HCT116 (cell line): ENCODE data around the gene SPATA19.

ENCODE experiments used
- EZH2 ChIP-seq: fragments of 200-600 bp; sonication (generic); IDR thresholded peaks from 2 replicates; pipeline ENCODE4 v1.6.1; 2017; ENCODE audit warnings: antibody characterized with exemption, mixed run types
- EZH2phosphoT487 ChIP-seq: fragments of 200-600 bp; IDR thresholded peaks from 2 replicates; pipeline ENCODE4 v1.6.1; 2018; ENCODE audit warnings: antibody characterized with exemption, borderline replicate concordance
- JUND ChIP-seq: IDR thresholded peaks from 2 replicates; pipeline ENCODE4 v1.6.1; 2012
- POLR2A ChIP-seq: IDR thresholded peaks from 2 replicates; pipeline ENCODE4 v1.7.0; 2011; ENCODE audit warnings: borderline replicate concordance; ENCODE audit not compliant: insufficient read depth, insufficient read length; ENCODE audit errors: extremely low read depth
- POLR2AphosphoS5 ChIP-seq: IDR thresholded peaks from 2 replicates; pipeline ENCODE4 v1.6.1; 2011; ENCODE audit warnings: mild to moderate bottlenecking, low read depth, low read length, moderate library complexity
- RAD21 ChIP-seq: IDR thresholded peaks from 2 replicates; pipeline ENCODE4 v1.6.1; 2012; ENCODE audit warnings: low read depth, mild to moderate bottlenecking
- SP1 ChIP-seq: IDR thresholded peaks from 2 replicates; pipeline ENCODE4 v1.6.1; 2012; ENCODE audit warnings: low read depth
- TCF7L2 ChIP-seq: IDR thresholded peaks from 2 replicates; pipeline ENCODE4 v1.7.0; 2011; ENCODE audit warnings: borderline replicate concordance, inconsistent platforms; ENCODE audit not compliant: insufficient read depth, insufficient read length; ENCODE audit errors: extremely low read depth
- YY1 ChIP-seq: IDR thresholded peaks from 2 replicates; pipeline ENCODE4 v1.6.1; 2011; ENCODE audit warnings: low read length, low read depth, moderate library complexity, mild to moderate bottlenecking; ENCODE audit not compliant: insufficient replicate concordance; ENCODE audit errors: extremely low read depth
- ZFX ChIP-seq: fragments of 450-650 bp; IDR thresholded peaks from 2 replicates; pipeline ENCODE4 v1.6.1; 2017
- ZNF274 ChIP-seq: fragments of 200-500 bp; sonication (Bioruptor generic); IDR thresholded peaks from 2 replicates; pipeline ENCODE4 v1.6.1; 2014; ENCODE audit warnings: mild to moderate bottlenecking, low read depth, low read length, inconsistent platforms
- TF ChIP-seq, protein P1 (sequence below), 3 experiments: fragments of 200-600 bp in 1 of 3; sonication (generic) in 1 of 3; IDR thresholded peaks in 2 of 3; conservative IDR thresholded peaks in 1 of 3; 2 replicates each; pipeline ENCODE4 v1.5.1; 2012 to 2017; ENCODE audit warnings: low read depth in 2 of 3, low read length in 2 of 3, antibody characterized with exemption in 1 of 3, borderline replicate concordance in 1 of 3, control low read depth in 1 of 3, mild to moderate bottlenecking in 1 of 3, mixed read lengths in 1 of 3, mixed run types in 1 of 3, moderate library complexity in 1 of 3; ENCODE audit not compliant: insufficient read depth in 1 of 3
- TF ChIP-seq, protein P2 (sequence below): IDR thresholded peaks from 2 replicates; pipeline ENCODE4 v1.6.1; 2012
- TF ChIP-seq, protein P3 (sequence below): IDR thresholded peaks from 2 replicates; pipeline ENCODE4 v1.6.1; 2012; ENCODE audit warnings: low read depth

DNA sequence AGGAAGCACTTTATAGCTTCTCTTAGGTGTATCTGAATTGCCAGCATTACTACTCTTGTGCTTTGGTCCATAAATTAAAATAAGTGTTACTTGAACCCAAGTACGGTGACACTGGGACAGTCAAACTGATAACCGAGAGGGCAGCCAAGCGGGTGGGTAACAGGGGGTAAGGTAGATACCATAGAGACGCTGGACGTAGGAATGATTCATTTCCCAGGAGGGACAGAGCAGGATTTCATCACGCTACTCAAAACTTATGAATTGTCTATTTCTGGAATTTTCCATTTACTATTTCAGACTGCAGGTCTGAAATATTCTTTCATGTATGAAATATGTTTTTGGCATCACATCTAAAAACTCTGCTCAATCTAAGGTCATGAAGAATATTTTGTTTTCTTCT, 14.8 kb upstream of the SPATA19 start:
- TF ChIP-seq, protein P1, sequence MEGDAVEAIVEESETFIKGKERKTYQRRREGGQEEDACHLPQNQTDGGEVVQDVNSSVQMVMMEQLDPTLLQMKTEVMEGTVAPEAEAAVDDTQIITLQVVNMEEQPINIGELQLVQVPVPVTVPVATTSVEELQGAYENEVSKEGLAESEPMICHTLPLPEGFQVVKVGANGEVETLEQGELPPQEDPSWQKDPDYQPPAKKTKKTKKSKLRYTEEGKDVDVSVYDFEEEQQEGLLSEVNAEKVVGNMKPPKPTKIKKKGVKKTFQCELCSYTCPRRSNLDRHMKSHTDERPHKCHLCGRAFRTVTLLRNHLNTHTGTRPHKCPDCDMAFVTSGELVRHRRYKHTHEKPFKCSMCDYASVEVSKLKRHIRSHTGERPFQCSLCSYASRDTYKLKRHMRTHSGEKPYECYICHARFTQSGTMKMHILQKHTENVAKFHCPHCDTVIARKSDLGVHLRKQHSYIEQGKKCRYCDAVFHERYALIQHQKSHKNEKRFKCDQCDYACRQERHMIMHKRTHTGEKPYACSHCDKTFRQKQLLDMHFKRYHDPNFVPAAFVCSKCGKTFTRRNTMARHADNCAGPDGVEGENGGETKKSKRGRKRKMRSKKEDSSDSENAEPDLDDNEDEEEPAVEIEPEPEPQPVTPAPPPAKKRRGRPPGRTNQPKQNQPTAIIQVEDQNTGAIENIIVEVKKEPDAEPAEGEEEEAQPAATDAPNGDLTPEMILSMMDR (IDR thresholded peaks at IDR 0.05 in 2 of 3, conservative IDR thresholded peaks at IDR 0.05 in 1 of 3; ENCODE audit: borderline replicate concordance in 1 of 3, insufficient read depth in 1 of 3, low read depth in 2 of 3, low read length in 2 of 3) = no peak
- TF ChIP-seq RAD21 = no peak
- TF ChIP-seq TCF7L2 = no peak
- no peak for TF ChIP-seq ZNF274
- TF ChIP-seq POLR2A = no peak
- TF ChIP-seq, protein P2, sequence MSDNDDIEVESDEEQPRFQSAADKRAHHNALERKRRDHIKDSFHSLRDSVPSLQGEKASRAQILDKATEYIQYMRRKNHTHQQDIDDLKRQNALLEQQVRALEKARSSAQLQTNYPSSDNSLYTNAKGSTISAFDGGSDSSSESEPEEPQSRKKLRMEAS = no peak
- TF ChIP-seq SP1 = no peak
- TF ChIP-seq EZH2phosphoT487 = no peak
- TF ChIP-seq POLR2AphosphoS5 = no peak
- TF ChIP-seq ZFX = no peak
- TF ChIP-seq, protein P3, sequence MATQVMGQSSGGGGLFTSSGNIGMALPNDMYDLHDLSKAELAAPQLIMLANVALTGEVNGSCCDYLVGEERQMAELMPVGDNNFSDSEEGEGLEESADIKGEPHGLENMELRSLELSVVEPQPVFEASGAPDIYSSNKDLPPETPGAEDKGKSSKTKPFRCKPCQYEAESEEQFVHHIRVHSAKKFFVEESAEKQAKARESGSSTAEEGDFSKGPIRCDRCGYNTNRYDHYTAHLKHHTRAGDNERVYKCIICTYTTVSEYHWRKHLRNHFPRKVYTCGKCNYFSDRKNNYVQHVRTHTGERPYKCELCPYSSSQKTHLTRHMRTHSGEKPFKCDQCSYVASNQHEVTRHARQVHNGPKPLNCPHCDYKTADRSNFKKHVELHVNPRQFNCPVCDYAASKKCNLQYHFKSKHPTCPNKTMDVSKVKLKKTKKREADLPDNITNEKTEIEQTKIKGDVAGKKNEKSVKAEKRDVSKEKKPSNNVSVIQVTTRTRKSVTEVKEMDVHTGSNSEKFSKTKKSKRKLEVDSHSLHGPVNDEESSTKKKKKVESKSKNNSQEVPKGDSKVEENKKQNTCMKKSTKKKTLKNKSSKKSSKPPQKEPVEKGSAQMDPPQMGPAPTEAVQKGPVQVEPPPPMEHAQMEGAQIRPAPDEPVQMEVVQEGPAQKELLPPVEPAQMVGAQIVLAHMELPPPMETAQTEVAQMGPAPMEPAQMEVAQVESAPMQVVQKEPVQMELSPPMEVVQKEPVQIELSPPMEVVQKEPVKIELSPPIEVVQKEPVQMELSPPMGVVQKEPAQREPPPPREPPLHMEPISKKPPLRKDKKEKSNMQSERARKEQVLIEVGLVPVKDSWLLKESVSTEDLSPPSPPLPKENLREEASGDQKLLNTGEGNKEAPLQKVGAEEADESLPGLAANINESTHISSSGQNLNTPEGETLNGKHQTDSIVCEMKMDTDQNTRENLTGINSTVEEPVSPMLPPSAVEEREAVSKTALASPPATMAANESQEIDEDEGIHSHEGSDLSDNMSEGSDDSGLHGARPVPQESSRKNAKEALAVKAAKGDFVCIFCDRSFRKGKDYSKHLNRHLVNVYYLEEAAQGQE = no peak
- TF ChIP-seq YY1 = no peak
- no peak for TF ChIP-seq EZH2
- TF ChIP-seq JUND = no peak
